ENCODE results near the gene CDH13.

The CDH13 gene

DNA sequence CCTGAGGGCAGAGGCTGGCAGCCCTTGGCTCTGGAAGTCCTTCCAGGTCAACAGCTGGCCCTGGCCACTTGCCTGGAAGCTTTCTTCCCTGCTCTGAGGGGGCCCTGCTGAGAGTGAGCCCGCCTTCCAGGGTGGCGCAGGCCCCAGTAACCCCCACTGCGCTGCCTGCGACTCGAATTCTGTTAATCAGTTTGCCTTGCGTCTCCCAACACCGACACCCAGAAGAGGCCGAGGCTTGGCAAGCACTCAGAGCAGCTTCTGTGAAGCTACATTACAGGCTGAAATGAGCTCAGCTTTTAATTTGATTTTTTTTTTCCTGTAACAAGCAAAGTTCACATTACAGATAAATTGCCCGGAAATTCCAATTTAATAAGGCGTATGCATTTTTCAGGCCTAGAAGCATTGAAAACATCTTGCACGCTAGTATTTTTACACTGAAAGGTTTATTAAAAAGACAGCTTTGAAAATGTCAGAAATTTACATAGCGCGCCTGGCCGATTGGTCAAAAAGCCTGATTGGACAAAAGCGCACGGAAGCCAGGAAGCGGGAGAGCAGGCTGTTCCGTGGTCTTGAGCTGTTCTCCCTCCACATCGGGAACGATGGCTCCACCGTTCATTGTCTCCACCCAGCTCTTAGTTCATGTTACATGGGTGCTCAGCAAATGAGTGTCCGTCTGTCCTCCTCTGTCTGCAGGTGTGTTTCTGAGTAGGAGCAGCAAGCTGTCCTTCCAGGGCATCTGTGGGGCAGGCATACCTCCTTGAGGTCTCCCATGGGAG is 1115.5 kb downstream of the CDH13 start:
- no peak for DNase-seq

DNA sequence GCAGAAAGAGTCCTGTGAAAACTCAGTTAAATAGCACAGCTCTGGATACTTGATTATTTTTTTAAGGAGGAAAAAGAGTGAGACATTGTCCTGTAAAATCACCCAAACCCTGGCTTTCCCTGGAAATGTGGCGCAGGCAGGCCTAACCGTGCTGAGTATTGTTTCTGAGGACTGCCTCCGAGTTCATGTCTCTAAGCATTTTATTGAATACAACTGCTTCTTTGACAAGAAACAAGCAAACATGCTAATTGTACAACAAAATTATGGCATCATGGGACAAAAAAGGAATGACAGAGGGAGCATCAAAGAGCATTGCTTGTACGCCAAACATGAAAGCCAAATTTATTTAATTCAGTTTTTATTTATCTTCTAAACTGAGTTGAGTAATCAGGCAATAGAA is 1116.5 kb downstream of the CDH13 start:
- no peak for DNase-seq

GRCh38 chr16:83743720-83744119 is 1117.0 kb downstream of the CDH13 start:
- DNase-seq: no peak

DNA sequence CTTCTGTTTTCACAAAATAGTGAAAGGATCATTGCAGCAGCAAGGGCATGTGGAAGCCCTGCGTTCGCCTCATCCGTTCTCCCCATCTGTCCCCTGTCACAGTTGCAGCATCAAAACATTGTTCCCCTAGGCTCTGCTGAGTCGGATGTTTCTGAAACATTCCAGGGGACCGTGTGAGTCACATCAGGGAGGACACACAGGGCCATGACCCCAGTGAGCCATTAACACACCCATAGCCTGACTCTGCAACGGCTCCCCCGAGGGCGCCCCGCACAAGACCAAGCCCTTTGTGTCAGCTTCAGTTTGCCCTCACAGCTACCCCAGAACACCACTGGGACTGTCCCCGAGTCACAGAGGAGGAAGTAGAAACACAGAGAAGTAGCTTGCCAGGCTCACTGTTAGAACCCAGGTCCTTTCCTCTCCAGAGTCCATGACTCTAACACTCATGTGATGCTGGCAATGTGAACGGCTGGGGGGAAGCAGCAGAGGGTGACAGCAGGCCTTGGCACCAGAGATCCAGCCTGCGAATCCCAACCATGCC is 1117.7 kb downstream of the CDH13 start:
- DNase-seq: no peak

- no peak for DNase-seq
Observed at GRCh38 chr16:83746611-83747010, 1119.8 kb downstream of the CDH13 start.

DNA sequence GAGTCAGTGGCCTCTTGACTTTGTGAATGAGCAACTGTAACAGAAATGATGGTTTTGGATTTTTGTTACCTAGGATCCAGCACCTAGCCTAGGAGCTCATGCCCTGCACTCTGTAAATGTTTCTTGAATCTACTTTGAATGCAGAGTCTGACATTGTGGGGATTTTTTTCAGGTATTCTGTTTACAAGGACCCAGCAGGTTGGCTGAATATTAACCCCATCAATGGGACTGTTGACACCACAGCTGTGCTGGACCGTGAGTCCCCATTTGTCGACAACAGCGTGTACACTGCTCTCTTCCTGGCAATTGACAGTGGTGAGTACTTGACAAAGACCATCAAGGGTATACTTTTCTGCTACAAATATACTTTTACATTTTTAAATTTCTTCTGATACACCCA is 1121.2 kb downstream of the CDH13 start:
- DNase-seq: no peak

- DNase-seq: no peak
Observed at GRCh38 chr16:83755391-83755790, 1128.6 kb downstream of the CDH13 start.

- DNase-seq: no peak
Observed at GRCh38 chr16:83762141-83762991, 1135.6 kb downstream of the CDH13 start.

GRCh38 chr16:83762992-83763358 is 1136.2 kb downstream of the CDH13 start:
- no peak for DNase-seq

- DNase-seq: no peak
Observed at GRCh38 chr16:83768986-83769385, 1142.2 kb downstream of the CDH13 start.

DNA sequence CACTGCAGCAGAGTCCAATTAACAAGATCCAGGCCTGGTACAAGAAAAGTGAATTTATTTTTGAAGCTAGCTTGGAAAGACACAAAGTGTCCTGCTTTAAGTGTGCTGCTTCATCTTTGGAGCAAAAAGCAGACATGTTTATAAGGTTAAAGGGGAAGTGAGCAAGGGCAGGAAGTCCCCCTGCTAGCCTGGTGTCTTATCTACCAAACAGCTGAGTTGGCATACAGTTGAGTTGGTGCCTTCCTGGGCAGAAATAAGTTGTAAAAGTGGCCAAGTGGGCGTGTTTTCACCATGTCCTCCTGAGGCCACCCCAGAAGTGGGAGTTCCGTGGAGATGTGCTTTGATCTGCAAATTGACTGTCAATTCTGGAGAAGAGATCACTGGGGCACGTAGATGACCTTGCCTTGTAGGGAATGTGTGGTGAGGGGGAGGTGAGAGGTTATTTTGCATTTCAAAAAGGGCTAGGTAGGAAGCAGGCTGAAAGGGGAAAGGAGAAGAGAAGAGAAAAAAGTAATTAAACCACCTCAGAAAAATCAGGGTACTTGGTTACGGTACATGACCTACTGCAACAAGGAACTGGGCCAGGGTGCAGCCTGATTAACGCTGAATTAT is 1142.7 kb downstream of the CDH13 start:
- no peak for DNase-seq

- DNase-seq: no peak
Observed at GRCh38 chr16:83771306-83771942, 1144.7 kb downstream of the CDH13 start.

DNA sequence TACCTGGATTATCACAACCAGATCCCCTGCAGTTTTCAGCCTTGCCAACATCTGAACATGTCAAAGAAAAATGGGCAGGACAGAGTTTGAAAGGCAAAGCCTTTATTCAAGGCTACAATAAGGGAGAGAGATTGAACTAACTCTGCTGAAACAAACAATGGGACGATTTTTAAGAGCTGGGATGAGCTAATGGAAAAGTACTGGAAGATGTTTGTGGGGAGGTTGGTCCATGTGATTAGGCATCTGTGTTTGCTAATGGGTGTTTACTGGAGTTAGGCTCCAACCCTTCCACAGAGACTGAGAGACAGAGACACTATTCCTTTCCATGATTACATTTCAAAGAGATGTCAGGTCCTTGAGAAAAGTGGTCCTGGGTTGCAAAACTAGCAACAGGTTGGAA is 1146.0 kb downstream of the CDH13 start:
- DNase-seq: no peak

GRCh38 chr16:83774066-83774465 is 1147.3 kb downstream of the CDH13 start:
- DNase-seq: no peak

DNA sequence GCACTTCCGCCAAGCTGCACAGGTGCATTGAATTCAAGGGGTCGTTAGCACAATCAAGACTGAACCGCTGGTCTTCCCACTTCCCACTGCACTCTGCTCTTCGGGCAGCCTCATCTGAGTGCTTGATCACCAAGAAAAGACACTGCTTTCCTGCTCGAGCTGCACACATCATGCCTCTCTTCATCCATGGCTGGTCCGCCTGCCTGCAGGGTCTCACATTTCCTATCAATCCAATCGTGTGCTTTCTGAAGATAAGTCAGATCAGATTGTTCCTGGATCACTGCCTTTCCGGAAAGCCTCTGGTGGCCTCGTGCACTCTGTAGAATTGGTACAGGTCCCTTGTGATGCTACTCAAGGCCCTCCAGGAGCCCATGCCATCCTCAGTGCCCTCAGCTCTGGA is 1150.2 kb downstream of the CDH13 start:
- no peak for DNase-seq

GRCh38 chr16:83779886-83780285 is 1153.1 kb downstream of the CDH13 start:
- DNase-seq: no peak

GRCh38 chr16:83785455-83785854 is 1158.7 kb downstream of the CDH13 start:
- DNase-seq: no peak

DNA sequence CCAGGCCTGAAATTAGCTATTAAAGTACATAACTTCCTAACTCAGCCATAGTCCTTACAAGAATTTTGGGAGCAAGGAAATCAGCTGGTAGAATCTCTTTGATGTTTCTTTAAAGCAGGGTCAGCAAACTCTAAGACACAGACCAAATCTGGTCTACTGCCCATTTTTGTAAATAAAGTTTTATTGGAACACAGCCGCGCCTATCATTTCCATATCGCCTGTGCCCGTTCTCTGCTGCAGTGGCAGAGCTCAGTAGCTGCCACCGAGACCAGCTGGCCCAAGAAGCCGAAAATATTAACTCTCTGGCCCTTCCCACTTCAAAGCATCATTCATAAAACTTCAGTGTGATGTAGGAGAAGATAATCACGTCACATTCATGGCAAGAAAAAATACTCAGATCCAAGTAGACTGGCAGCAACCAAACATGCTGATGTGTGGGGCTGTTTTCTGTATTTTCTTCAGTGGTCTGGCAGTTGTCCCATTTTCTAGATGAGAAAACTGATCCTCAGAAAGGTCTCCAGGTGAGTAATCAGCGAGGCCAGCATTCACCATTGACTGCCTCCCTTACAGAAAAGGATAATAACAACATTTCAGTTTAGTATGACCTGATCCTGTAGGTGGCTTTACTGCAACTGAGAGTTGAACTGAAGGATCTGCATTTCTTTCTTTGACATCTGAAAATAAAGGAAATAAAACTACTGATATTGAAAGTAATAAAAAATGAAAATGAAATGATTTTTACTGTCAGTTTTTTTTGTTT is 1163.1 kb downstream of the CDH13 start:
- no peak for DNase-seq

DNA sequence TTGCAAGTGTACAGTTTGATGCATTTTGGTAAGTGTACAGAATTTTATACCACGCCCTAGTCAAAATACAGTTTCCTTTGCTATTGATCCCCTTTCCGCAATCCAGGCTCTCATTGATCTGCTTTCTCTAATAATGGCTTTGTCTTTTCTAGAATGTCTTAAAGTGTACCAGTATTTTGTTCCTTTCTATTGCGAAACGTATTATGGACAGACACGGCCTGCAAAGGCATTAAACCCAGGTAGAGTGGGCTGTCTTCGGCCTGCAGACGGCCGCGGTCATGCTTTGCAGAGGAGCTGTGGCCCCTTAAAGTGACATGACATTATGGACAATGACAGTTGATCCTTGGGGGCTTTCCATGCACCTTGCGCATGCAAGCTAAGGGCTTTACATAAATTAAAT is 1165.1 kb downstream of the CDH13 start:
- no peak for DNase-seq

DNA sequence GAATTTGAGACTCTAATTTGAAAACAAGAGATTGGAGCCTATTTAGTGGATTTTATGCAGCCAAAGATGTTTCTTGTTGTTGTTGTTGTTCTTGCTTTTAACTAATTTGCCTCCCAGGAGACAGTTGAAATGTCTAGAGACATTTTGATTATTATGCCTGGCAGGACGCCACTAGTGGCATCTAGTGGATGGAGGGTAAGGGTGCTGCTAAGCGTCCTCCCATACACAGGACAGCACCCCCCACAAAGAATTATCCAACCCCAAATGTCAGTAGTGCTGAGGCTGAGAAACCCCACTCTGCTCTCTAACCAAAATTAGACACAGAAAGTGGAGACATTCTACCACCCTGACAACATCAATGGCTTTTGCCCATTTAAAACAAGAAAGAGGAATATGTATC is 1165.6 kb downstream of the CDH13 start:
- DNase-seq: no peak

GRCh38 chr16:83793179-83793578 is 1166.4 kb downstream of the CDH13 start:
- no peak for DNase-seq

DNA sequence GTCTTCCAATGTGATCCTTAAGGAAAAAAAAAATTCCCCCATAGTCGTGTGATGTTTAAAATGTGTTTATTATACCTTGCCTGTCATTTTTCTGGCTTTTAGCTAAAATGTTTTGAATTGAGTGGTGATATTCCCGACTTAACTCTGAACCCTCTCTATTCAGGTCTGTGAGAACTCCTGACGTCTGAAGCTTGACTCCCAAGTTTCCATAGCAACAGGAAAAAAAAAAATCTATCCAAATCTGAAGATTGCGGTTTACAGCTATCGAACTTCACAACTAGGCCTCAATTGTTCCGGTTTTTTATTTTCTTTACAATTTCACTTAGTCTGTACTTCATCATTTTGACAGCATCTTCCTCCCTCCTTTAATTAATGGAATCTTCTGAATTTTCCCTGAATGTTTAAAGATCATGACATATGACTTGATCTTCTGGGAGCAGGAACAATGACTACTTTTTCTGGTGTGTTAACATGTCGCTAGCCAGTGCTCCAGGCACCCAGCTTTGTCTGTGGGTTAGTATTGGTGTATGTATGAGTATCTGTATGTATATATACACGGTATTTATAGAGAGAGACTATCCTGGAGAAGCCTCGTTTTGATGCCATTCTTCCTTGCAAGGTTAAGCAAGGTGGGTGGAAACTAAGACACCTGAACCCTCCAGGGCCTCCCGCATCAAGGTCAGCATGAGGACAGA is 1168.2 kb downstream of the CDH13 start:
- no peak for DNase-seq

All from NCI-H226 (cell line).